ENCODE results near the gene MYO1C.

- no peak for TF ChIP-seq CTCF (IDR thresholded peaks at IDR 0.05)
- TF ChIP-seq POLR2A (IDR thresholded peaks at IDR 0.05) = no peak
Observed at GRCh38 chr17:1473841-1474240, 18.6 kb downstream of the MYO1C start.

Data from Peyer's patch (tissue), 4 donors.